NCI-H526 treated with DMSO at 0.1 percent for 48 hours (cell line): ENCODE results near the gene CYP1A2.
"Not testable (repeated sequence)": the region's sequence is repeated elsewhere in the genome, so short reads cannot be mapped to it uniquely, and the experiment has no call there.

Experiments used
- DNase-seq: peaks from one replicate; lab custom pipeline; 2025; lab: John Stamatoyannopoulos, UW

The CYP1A2 gene

DNA sequence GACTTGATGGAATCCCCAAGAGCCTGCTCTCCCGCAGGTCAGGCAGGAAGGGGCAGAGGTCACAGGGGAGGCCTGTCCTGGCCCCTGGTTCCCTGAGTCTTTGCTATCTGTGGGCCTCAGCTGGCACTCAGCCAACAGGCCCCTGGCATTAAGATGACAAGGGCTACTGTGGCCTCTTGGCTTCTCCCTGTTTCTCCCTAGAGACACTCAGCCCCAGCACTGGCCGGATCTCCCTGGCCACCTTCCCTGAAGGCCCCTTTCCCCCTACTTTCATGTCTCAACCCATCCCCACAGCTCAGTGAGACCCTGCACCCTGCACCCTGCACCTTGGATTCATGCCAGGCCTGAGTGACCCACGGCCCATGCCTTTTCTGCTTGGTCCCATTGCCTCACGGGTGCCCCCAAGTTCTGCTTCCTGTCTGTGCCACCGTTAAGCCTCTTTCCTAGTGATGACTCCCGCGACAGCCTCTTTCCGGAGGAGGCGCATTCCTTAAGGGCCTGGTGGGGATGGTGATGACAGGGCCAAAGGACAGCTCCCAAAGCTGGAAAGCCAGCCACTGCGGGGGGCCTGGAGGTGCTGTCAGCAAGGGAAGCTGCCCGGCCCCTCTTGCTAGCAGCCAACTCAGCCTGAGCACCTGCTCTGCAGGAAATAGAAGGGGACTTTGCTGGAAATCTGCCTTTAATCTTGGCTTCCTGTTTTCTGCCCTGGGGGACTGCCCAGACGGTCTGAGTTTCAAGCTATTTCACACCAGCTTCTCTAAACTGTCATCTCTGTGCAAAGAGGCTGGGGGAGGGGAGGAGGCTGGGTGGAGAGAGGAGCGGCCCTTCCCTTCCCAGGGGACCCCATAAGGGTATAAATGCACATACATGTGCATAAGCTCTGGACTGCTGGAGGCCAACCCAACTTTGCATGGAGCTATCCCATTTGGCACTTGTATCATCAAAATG lies 28.4 kb downstream of the CYP1A2 start:
- no peak for DNase-seq

GRCh38 chr15:74777769-74778598 lies 29.3 kb downstream of the CYP1A2 start:
- no peak for DNase-seq

- no peak for DNase-seq
Measured at GRCh38 chr15:74778599-74778970, 29.9 kb downstream of the CYP1A2 start.

DNA sequence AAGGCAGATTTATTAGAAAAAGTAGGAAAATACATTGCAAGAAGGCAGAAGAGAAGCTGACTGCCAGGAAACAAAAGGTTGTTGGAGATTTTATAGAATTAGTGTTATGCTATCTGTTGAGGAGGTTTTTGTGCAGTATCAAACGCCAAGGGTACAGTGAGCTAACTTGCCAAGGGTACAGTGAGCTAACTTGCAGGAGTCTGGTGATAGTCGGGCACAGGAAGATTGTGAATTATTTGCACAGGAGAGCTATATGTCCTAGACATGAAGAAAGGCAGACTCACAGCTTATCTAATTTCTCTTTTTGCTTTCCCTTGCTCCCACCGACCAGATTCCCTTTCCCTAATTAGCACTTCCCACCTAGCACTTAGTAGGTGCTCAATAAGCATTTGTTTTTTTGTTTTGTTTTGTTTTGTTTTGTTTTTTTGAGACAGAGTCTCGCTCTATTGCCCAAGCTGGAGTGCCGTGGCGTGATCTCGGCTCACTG lies 30.6 kb downstream of the CYP1A2 start:
- DNase-seq = no peak

GRCh38 chr15:74780523-74781430 lies 32.1 kb downstream of the CYP1A2 start:
- no peak for DNase-seq

- peak; percentile 20 for DNase-seq
Measured at GRCh38 chr15:74781431-74782258, 33.0 kb downstream of the CYP1A2 start, which contains the start of gene CSK. Gene CSK (plus strand): TSS chr15:74782080. CDS start chr15:74798298, 16,218 bp downstream.

- no peak for DNase-seq
Measured at GRCh38 chr15:74782259-74783071, 33.8 kb downstream of the CYP1A2 start.

GRCh38 chr15:74783072-74783807 lies 34.6 kb downstream of the CYP1A2 start:
- DNase-seq = no peak

GRCh38 chr15:74783808-74784175 lies 35.1 kb downstream of the CYP1A2 start:
- no peak for DNase-seq

DNA sequence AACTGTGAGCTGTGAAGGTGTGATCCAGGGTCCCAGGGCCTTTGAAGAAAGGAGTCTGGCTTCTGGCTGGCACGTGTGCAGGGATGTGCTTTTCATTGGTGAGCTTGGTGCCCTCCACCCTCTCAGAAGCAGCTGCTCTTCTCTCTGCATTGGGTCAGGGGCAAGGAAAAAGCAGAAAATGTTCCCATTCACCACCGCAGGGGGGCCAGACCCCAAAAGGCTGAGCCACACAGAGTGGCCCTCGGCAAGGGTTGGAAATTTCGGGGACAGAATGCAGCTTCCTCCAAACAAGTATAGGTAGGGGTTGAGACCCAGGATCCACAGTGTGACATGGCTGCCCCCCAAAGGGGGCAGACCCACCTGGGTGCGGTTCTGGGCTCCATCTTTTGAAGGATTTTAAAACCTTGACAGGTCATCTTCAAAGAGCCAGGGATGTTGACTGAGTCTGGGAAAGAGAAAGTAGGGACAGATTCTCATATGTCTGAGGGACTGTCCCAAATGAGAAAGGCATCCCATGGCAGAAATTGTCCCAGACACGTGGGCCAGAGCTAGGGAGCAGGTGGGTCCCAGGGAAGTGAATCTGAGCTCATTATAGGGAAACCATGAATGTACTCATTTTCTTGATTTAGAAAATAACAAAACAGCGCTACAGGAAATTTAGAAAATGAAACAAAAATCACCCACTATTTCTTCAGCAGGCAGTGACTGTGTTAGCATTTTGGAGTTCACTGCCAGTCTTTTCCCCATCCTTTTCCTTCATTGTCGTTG lies 36.0 kb downstream of the CYP1A2 start:
- DNase-seq = no peak

DNA sequence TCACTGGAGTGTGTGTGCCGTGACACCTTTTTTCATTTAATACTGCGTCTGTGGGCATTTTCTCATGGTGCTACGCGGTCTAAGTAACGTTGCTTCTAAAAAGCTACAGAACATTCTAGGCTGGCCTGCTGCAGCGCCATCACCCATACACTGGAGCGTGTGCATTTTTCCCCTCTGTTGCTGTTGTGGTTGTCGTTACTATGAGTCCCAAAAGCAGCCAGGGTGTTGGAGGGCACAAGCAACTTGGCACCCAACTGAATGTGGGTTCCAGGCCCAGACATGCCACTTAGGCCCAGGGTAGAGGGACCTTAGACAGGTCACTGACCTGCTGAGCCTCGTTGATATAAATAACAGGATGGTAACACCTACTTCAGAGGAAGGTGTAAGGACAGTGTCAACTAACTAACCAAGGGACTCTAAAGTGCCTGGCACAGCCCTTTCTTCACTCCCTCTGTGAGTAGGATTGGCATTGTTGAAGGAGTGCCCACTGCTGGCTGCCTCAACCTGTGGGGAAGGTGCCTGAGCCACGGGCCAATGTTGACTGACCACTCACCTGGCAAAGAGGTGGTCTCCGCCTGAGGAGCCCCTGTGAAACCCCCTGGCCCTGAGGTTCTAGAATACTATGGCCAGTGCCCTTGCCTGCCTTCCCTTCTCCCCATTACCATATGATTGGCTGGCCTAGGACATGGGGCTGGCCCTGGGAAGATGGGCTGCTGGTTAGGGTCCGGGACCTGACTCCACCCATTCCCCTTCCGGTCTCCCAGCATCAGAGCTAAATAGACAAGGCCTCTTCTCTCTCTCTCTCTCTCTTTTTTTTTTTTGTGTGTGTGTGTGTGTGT lies 36.8 kb downstream of the CYP1A2 start:
- no peak for DNase-seq

- DNase-seq = not testable (repeated sequence)
Measured at GRCh38 chr15:74786081-74786480, 37.4 kb downstream of the CYP1A2 start.

GRCh38 chr15:74786551-74787165 lies 38.0 kb downstream of the CYP1A2 start:
- no peak for DNase-seq

- peak; percentile 77 for DNase-seq
Measured at GRCh38 chr15:74787251-74788041, 38.8 kb downstream of the CYP1A2 start.

- peak; percentile 66 for DNase-seq
Measured at GRCh38 chr15:74788042-74788682, 39.5 kb downstream of the CYP1A2 start.
